Heart right ventricle (tissue), 16 donors: ENCODE measurements around the gene C11orf58. TPM values are rescaled to one million over a fixed set of nuclear protein-coding genes. Genes with fewer than 3 reads are reported as not detected.

Experiments
- ATAC-seq, 8 donors: fragments of 200-7000 bp; cut with Tn5 transposase; one replicate each; pipeline ENCODE4 v1.9.1; 2020; ENCODE audit warnings: mild to moderate bottlenecking in 8 of 8, moderate library complexity in 8 of 8, moderate number of reproducible peaks in 1 of 8
- DNase-seq, 2 donors: peaks; one replicate each; pipeline ENCODE4 v3.0.0-alpha.2; 2020
- H3K27ac ChIP-seq, 10 donors: fragments of 200-600 bp; sonication (generic) in 2 of 10; one replicate each; pipeline versions ENCODE4 v1.5.0 to v1.8.0; 2020 to 2022; ENCODE audit warnings: mild to moderate bottlenecking in 3 of 10
- H3K27me3 ChIP-seq, 7 donors: fragments of 200-600 bp; one replicate each; pipeline ENCODE4 v1.8.0; 2021 to 2022; ENCODE audit warnings: mild to moderate bottlenecking in 2 of 7
- H3K36me3 ChIP-seq, 9 donors: fragments of 200-600 bp; sonication (generic) in 1 of 9; one replicate each; pipeline versions ENCODE4 v1.5.0 to v1.8.0; 2020 to 2022; ENCODE audit warnings: mild to moderate bottlenecking in 2 of 9
- H3K4me1 ChIP-seq, 9 donors: fragments of 200-600 bp; sonication (generic) in 1 of 9; one replicate each; pipeline versions ENCODE4 v1.5.0 to v1.8.0; 2020 to 2022; ENCODE audit warnings: mild to moderate bottlenecking in 4 of 9
- H3K4me3 ChIP-seq, 10 donors: fragments of 200-600 bp; sonication (generic) in 2 of 10; one replicate each; pipeline versions ENCODE4 v1.5.0 to v1.8.0; 2020 to 2022; ENCODE audit warnings: mild to moderate bottlenecking in 7 of 10, moderate library complexity in 2 of 10
- H3K9me3 ChIP-seq, 11 donors: fragments of 200-600 bp in 10 of 11; sonication (generic) in 2 of 11; one replicate each; pipeline versions ENCODE4 v1.5.0 to v1.8.0; 2013 to 2022; ENCODE audit warnings: mild to moderate bottlenecking in 2 of 11, control low read depth in 1 of 11, moderate library complexity in 1 of 11
- WGBS, 2 donors: extraction: QIAGEN DNeasy Blood & Tissue Kit; methylation state at CpG; one replicate each; pipeline ENCODE4 v1.1.7; 2013; ENCODE audit warnings: inconsistent platforms in 1 of 2; 5-methylcytosine and 5-hydroxymethylcytosine counted together
- intact Hi-C, 10 donors: fragments of 100-400 bp; cut with DNase I; formaldehyde crosslinking; loops; one replicate each; pipeline versions ENCODE4 v1.11.1 to v1.14.2; 2022
- polyA plus RNA-seq, 2 donors: library from polyadenylated mRNA; stranded (reverse); fragments of 200-250 nt; gene quantifications; one replicate each; pipeline ENCODE4 v1.2.3, GENCODE V29; 2013
- total RNA-seq, 10 donors: library from RNA; stranded (reverse); fragmentation: NEBNext Ultra II Directional in 3 of 10; extraction: Animal tissue kit (Norgen Biotek cat#: 25700) in 3 of 10; gene quantifications; one replicate each; pipeline versions ENCODE4 v1.2.1 to v1.2.4, GENCODE V29; 2021 to 2023
- TF ChIP-seq, protein P1 (sequence below), 9 donors: fragments of 200-600 bp; sonication (generic) in 2 of 9; IDR thresholded peaks; one replicate each; pipeline versions ENCODE4 v1.5.0 to v1.8.0; 2021 to 2022; ENCODE audit warnings: antibody characterized with exemption in 9 of 9, mild to moderate bottlenecking in 5 of 9, moderate library complexity in 1 of 9
- donor health status: Arrhythmogenic right ventricular cardiomyopathy.
- donor health status: ischemic (EF 13 %, LVEDD 7.1; RV severe dilation, severe dysfunction).
- donor health status: healthy with polysubstance abuse.
- donor health status: DM: no; HTN: yes; CAD: no.
- donor health status: DM: no; HTN: no; CAD: no.
- donor health status: ischemic (EF 25% LVEDD 6.9; RV normal size, moderate dysfunction).
- donor health status: ischemic (EF 25% LVEDD 5.7; RV mildly dilated, moderate dysfunction).
- donor health status: healthy.
- donor health status: DM: yes; HTN: yes; CAD: no.
- donor health status: Ischemic cardiomyopathy.
- donor health status: ischemic (EF 35%, LVEDD 5.7; RV mildly dilated, moderate dysfunction).
- donor health status: nonischemic (EF 11% LVEDD 7.7; RV severe dilation, severe dysfunction).
- donor health status: DM: yes; HTN: yes; CAD: no.
- donor health status: PGD.
- donor health status: ischemic (EF 29% LVEDD 5.4; RV normal size, mild dysfunction).
- donor health status: nonischemic (EF 23%, LVEDD 6.1; RV moderate dilation, normal function).

Gene C11orf58
- total and polyA plus RNA-seq, 12 donors, result 70.2 to 141 (median 107) TPM

DNA sequence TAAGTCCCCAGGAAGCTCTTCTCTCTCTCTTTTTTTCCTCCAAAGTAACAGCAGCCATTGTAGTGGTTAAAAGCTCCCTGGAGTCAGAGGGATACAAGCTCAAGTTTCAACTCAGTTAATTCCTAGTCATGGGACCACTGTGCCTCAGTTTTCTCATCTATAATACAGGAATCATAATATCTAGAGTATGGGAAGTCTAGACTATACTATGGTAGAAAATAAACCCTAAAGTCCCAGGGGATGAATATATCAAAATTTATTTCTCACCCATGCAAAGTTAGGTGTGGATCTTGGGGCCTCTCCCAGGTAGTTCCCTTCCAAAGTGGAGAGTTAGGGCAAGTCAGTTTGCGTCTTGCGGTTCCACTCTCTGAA, 33.7 kb downstream of the C11orf58 start:
- H3K9me3 ChIP-seq, result no peaks in the 10 kb centered on the region
- H3K27me3 ChIP-seq, result no peaks in the 10 kb centered on the region
- intact Hi-C loops, result no loop called here
- H3K27ac ChIP-seq, result no peak overlapping the region
- no peaks in the 10 kb centered on the region for H3K36me3 ChIP-seq
- peaks cover 0 to 8% (median 0%) of the 10 kb centered on the region in 9 donors for H3K4me1 ChIP-seq
- no peak overlapping the region for H3K4me3 ChIP-seq
- DNase-seq (no peak), ATAC-seq (no peak)
- WGBS, 2 donors, result 95 to 99% methylated on average over 2 of the region's 2 CpGs
- TF ChIP-seq, protein P1, sequence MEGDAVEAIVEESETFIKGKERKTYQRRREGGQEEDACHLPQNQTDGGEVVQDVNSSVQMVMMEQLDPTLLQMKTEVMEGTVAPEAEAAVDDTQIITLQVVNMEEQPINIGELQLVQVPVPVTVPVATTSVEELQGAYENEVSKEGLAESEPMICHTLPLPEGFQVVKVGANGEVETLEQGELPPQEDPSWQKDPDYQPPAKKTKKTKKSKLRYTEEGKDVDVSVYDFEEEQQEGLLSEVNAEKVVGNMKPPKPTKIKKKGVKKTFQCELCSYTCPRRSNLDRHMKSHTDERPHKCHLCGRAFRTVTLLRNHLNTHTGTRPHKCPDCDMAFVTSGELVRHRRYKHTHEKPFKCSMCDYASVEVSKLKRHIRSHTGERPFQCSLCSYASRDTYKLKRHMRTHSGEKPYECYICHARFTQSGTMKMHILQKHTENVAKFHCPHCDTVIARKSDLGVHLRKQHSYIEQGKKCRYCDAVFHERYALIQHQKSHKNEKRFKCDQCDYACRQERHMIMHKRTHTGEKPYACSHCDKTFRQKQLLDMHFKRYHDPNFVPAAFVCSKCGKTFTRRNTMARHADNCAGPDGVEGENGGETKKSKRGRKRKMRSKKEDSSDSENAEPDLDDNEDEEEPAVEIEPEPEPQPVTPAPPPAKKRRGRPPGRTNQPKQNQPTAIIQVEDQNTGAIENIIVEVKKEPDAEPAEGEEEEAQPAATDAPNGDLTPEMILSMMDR (IDR thresholded peaks at IDR 0.05), result no peak

DNA sequence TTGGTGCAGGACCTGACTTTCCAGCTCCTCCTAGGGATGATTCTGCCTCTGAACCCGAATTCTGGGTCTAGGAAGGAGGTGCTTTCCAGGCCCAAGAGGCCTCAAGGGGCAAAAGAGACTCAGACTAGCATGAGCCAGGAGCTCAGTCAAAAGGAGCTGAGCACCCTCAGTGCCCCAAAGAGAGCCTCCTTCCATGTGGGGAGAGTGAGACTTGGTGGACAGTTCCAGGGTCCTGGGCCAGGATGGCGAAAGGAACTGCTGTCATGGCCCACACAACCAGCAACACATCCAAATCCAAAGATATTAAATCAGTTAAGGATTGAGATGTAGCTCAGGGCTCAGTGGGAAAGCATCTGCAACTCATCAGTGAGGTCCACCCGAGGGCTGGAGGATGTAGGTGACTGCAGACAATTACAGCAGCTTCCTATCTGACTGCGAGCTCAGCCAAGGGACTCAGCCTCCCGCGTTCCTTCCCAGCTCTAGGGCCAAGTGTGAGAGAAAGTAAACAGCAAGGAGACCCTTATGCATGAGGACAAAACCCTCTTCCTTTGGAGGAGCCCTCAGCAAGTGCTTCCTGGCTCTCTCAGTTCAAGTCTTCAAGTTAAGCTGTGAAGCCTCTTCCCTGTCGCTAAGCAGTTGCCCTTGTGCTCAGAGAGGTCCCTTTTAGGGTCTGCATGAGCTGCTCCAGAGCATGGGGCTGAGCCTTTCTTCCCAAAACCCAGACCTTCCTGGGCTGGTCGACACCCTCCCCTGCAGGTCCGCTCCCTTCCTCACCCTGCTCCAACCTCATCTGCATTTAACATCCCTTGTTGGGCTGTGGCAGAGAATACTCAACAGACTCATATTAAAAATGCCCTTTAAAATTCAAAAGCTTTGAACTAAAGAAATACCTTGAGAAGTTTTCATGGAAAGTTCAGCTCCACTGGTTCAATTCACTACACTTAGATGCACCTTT, 35.8 kb downstream of the C11orf58 start:
- no peak overlapping the region for H3K27ac ChIP-seq
- no peak overlapping the region for H3K4me3 ChIP-seq
- 53 to 59% methylated on average over 9 of the region's 9 CpGs for WGBS, 2 donors
- H3K36me3 ChIP-seq, result peaks cover 0 to 12% (median 0%) of the 10 kb centered on the region in 9 donors
- H3K9me3 ChIP-seq, result no peaks in the 10 kb centered on the region
- DNase-seq (no peak), ATAC-seq (no peak)
- TF ChIP-seq, protein P1 (IDR thresholded peaks at IDR 0.05), result no peak
- no peaks in the 10 kb centered on the region for H3K27me3 ChIP-seq
- intact Hi-C loops, result no loop called here
- H3K4me1 ChIP-seq, result peaks cover 0 to 8% (median 0%) of the 10 kb centered on the region in 9 donors

DNA sequence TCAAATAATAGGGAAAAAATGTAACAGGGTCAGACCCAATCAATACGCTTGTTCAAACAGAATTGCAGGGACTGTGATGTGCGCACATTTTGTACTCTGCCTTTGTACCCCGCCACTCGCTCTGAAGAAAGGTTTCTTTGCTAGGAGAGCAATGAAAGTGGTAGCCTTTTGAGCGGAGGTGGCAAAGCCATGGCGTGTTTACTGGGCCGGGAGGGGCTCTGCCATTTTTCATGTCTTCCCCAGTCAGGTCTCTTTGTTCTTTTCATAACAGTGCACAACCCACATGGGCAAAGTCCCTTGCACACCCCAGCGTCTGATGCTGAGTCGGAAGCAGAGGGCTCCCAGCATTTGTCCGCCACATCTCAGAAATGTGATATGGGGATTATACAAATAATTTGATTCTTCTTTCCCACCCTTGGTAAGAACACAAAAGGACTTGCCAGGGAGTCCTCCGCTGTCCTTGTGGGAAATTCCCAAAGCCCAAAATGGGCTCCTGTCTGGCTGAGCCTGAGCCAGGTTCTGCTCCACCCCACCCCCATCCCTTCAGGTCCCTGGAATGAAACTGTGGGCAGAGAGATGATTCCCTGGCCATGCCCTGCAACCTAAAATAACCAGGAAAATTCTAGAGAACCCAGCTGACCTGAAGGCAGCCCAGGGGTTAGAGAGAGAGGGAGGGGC, 36.6 kb downstream of the C11orf58 start:
- ATAC-seq, result peak in 1 of 8 donors; percentile 45

More for the DNA sequence above, 36.6 kb downstream of the C11orf58 start:
- no peak overlapping the region for H3K4me3 ChIP-seq
- 90 to 93% methylated on average over 11 of the region's 11 CpGs for WGBS, 2 donors
- DNase-seq, result no peak
- peaks cover 0 to 11% (median 0%) of the 10 kb centered on the region in 9 donors for H3K4me1 ChIP-seq
- no peaks in the 10 kb centered on the region for H3K9me3 ChIP-seq
- peaks cover 0 to 12% (median 0%) of the 10 kb centered on the region in 9 donors for H3K36me3 ChIP-seq
- TF ChIP-seq, protein P1 (IDR thresholded peaks at IDR 0.05), result no peak
- intact Hi-C loops, result no loop called here
- no peak overlapping the region for H3K27ac ChIP-seq
- H3K27me3 ChIP-seq, result no peaks in the 10 kb centered on the region
